IPS-NIHi7 (cell line): ENCODE results near the gene TAAR8.
"Not testable (repeated sequence)": the region's sequence is repeated elsewhere in the genome, so short reads cannot be mapped to it uniquely, and the experiment has no call there.

ENCODE experiments used
- DNase-seq: peaks from one replicate; pipeline ENCODE4 v3.0.0; 2012; ENCODE audit warnings: mixed read lengths; ENCODE audit errors: extremely low spot score

TAAR8 gene

GRCh38 chr6:132552372-132552771, at the start of gene TAAR8:
Gene TAAR8 (plus strand): TSS chr6:132552672. CDS start chr6:132552693, 21 bp downstream.
- no peak for DNase-seq

GRCh38 chr6:132504757-132505156, 47.7 kb upstream of the TAAR8 start:
- no peak for DNase-seq

- DNase-seq, result no peak
These were observed 47.3 kb upstream of the TAAR8 start for GRCh38 chr6:132505158-132505557.

GRCh38 chr6:132506461-132506860, 46.0 kb upstream of the TAAR8 start:
- no peak for DNase-seq

- no peak for DNase-seq
These were observed 45.3 kb upstream of the TAAR8 start for GRCh38 chr6:132506869-132507808.

GRCh38 chr6:132511210-132511830, 41.2 kb upstream of the TAAR8 start:
- no peak for DNase-seq

- DNase-seq, result no peak
These were observed 40.6 kb upstream of the TAAR8 start for GRCh38 chr6:132511831-132512220.

GRCh38 chr6:132512342-132512637, 40.2 kb upstream of the TAAR8 start:
- no peak for DNase-seq

GRCh38 chr6:132512638-132513632, 39.5 kb upstream of the TAAR8 start, which contains the start of gene STX7:
Gene STX7 (minus strand): TSS chr6:132513116. CDS start chr6:132503530, 9,586 bp downstream.
- DNase-seq, result peak; percentile 96

GRCh38 chr6:132513831-132514545, 38.5 kb upstream of the TAAR8 start:
- DNase-seq, result no peak

- DNase-seq, result no peak
These were observed 37.1 kb upstream of the TAAR8 start for GRCh38 chr6:132515386-132515785.

- no peak for DNase-seq
These were observed 31.5 kb upstream of the TAAR8 start for GRCh38 chr6:132520953-132521352.

GRCh38 chr6:132524646-132525045, 27.8 kb upstream of the TAAR8 start:
- DNase-seq, result no peak

- no peak for DNase-seq
These were observed 26.6 kb upstream of the TAAR8 start for GRCh38 chr6:132525866-132526265.

GRCh38 chr6:132526461-132526860, 26.0 kb upstream of the TAAR8 start:
- no peak for DNase-seq

GRCh38 chr6:132527791-132528190, 24.7 kb upstream of the TAAR8 start:
- no peak for DNase-seq

GRCh38 chr6:132530293-132530974, 22.0 kb upstream of the TAAR8 start:
- DNase-seq, result peak; percentile 39

GRCh38 chr6:132534546-132534945, 17.9 kb upstream of the TAAR8 start:
- not testable (repeated sequence) for DNase-seq

GRCh38 chr6:132537145-132537544, 15.3 kb upstream of the TAAR8 start:
- no peak for DNase-seq

- DNase-seq, result no peak
These were observed 14.5 kb upstream of the TAAR8 start, which contains the start of gene TAAR9 for GRCh38 chr6:132537977-132538376. Gene TAAR9 (plus strand): TSS chr6:132538277. CDS start chr6:132538290, 13 bp downstream.
